MM.1S (cell line): ENCODE data around the gene SARNP.

Experiments used
- DNase-seq: peaks from one replicate; pipeline ENCODE4 v3.0.0-alpha.2; 2015
- H2AFZ ChIP-seq: fragments of 300-600 bp; sonication (generic); 2 replicates; pipeline ENCODE4 v1.6.0; 2016; ENCODE audit warnings: antibody characterized with exemption, low read length
- H3F3A ChIP-seq: fragments of 300-600 bp; sonication (generic); 2 replicates; pipeline ENCODE4 v1.6.1; 2016; ENCODE audit warnings: mild to moderate bottlenecking, antibody characterized with exemption, low read length, moderate library complexity, mixed read lengths; ENCODE audit not compliant: insufficient read depth
- H3K27ac ChIP-seq: fragments of 300-600 bp; sonication (generic); 2 replicates; pipeline ENCODE4 v1.5.1; 2016; ENCODE audit warnings: mild to moderate bottlenecking, low read length
- H3K27me3 ChIP-seq: fragments of 300-600 bp; sonication (generic); replicated peaks from 2 replicates; pipeline ENCODE4 v1.6.0; 2016; ENCODE audit warnings: low read length; ENCODE audit not compliant: insufficient read depth
- H3K36me3 ChIP-seq: fragments of 300-600 bp; sonication (generic); replicated peaks from 2 replicates; pipeline ENCODE4 v1.6.1; 2016; ENCODE audit warnings: mild to moderate bottlenecking, low read length, mixed read lengths; ENCODE audit not compliant: insufficient read depth
- H3K4me1 ChIP-seq: fragments of 300-600 bp; sonication (generic); 2 replicates; pipeline ENCODE4 v1.6.1; 2016; ENCODE audit warnings: low read length, mixed read lengths
- H3K4me2 ChIP-seq: fragments of 300-600 bp; sonication (generic); 2 replicates; pipeline ENCODE4 v1.6.0; 2016; ENCODE audit warnings: low read depth, low read length
- H3K4me3 ChIP-seq: fragments of 300-600 bp; sonication (generic); 2 replicates; pipeline ENCODE4 v1.5.1; 2016; ENCODE audit warnings: low read length, mixed read lengths
- H3K79me2 ChIP-seq: fragments of 300-600 bp; sonication (generic); 2 replicates; pipeline ENCODE4 v1.6.1; 2016; ENCODE audit warnings: mixed run types, low read length, mixed read lengths
- H3K9ac ChIP-seq: fragments of 300-600 bp; sonication (generic); 2 replicates; pipeline ENCODE4 v1.6.1; 2016; ENCODE audit warnings: low read length, mixed read lengths
- H3K9me2 ChIP-seq: fragments of 300-600 bp; sonication (generic); replicated peaks from 2 replicates; pipeline ENCODE4 v1.6.1; 2016; ENCODE audit warnings: mild to moderate bottlenecking, low read length, mixed read lengths; ENCODE audit not compliant: insufficient read depth
- H3K9me3 ChIP-seq: fragments of 300-600 bp; sonication (generic); replicated peaks from 2 replicates; pipeline ENCODE4 v1.6.1; 2016; ENCODE audit warnings: mild to moderate bottlenecking, low read length, mixed read lengths; ENCODE audit not compliant: insufficient read depth
- H4K20me1 ChIP-seq: fragments of 300-600 bp; sonication (generic); 2 replicates; pipeline ENCODE4 v1.6.1; 2016; ENCODE audit warnings: mild to moderate bottlenecking, low read length, moderate library complexity, mixed read lengths; ENCODE audit not compliant: insufficient read depth
- EZH2 ChIP-seq: fragments of 300-600 bp; sonication (generic); optimal IDR thresholded peaks from 2 replicates; pipeline ENCODE3; 2017; ENCODE audit warnings: low read depth, mild to moderate bottlenecking, antibody characterized with exemption, low read length, mixed read lengths
- EZH2phosphoT487 ChIP-seq: fragments of 300-600 bp; sonication (generic); IDR thresholded peaks from 2 replicates; pipeline ENCODE4 v1.6.1; 2018; ENCODE audit warnings: antibody characterized with exemption, low read length
- TF ChIP-seq, protein P1 (sequence below): fragments of 300-600 bp; sonication (generic); IDR thresholded peaks from 2 replicates; pipeline ENCODE4 v1.5.1; 2016; ENCODE audit warnings: antibody characterized with exemption, low read length, mixed read lengths

SARNP gene

DNA sequence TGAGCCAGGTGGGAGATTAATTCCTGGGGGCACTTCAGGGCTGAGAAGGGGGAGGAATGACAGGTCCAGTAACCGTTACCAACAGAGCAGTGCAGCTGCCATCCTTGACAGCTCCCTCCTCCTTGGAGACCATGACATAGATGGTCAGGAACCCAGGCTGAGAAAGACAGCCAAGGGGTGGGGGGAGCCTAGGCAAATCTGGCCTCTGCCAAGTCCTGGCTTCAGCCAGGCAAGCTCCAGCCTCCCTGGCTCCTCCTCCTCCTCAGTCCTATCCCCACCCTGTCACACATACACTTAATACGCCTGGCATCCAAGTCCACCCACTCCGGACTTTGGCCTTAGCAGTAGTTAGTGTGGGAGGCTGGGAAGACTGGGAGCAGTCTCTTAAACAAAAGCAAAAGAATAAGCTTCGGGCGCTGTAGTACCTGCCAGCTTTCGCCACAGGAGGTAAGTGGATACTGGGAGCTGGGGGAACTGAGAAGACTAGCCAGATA lies 97.4 kb downstream of the SARNP start, which contains the start of gene RDH5:
Gene RDH5, plus strand, starts transcription at position 323 of the 494 bp plus-strand sequence. CDS start 792 bp downstream, outside the sequence.
- peaks cover 15% of the 10 kb centered on the region for H3K4me1 ChIP-seq
- H3K9ac ChIP-seq: no peak within 1 kb of the TSS

DNA sequence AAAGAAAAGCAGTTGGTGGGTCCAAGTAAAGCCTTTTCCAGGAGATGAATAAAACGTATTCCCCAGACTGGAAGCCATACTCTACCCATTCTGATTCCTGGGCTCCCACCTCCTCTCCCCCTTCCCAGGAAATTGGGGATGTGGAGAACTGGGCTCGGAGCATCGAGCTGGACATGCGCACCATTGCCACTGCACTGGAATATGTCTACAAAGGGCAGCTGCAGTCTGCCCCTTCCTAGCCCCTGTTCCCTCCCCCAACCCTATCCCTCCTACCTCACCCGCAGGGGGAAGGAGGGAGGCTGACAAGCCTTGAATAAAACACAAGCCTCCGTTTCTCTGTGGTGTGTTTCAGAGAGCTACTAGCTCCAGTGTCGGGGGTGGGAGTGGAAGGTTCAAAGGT lies 98.2 kb downstream of the SARNP start:
- Histone ChIP-seq H4K20me1 (no peaks in the 10 kb centered on the region), H3K9ac (no peak overlapping the region), H3K4me1 (peaks cover 16% of the 10 kb centered on the region), H3K9me3 (no peaks in the 10 kb centered on the region), H3K79me2 (peaks cover 21% of the 10 kb centered on the region), H2AFZ (no peak overlapping the region), H3K36me3 (no peaks in the 10 kb centered on the region), H3K4me2 (no peak overlapping the region), H3K9me2 (no peaks in the 10 kb centered on the region), H3K27ac (no peak overlapping the region), H3K4me3 (no peak overlapping the region), H3F3A (peaks cover 10% of the 10 kb centered on the region; the same call in 1 of the 2 replicates), H3K27me3 (no peaks in the 10 kb centered on the region)
- DNase-seq: no peak
- TF ChIP-seq, protein P1, sequence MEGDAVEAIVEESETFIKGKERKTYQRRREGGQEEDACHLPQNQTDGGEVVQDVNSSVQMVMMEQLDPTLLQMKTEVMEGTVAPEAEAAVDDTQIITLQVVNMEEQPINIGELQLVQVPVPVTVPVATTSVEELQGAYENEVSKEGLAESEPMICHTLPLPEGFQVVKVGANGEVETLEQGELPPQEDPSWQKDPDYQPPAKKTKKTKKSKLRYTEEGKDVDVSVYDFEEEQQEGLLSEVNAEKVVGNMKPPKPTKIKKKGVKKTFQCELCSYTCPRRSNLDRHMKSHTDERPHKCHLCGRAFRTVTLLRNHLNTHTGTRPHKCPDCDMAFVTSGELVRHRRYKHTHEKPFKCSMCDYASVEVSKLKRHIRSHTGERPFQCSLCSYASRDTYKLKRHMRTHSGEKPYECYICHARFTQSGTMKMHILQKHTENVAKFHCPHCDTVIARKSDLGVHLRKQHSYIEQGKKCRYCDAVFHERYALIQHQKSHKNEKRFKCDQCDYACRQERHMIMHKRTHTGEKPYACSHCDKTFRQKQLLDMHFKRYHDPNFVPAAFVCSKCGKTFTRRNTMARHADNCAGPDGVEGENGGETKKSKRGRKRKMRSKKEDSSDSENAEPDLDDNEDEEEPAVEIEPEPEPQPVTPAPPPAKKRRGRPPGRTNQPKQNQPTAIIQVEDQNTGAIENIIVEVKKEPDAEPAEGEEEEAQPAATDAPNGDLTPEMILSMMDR: no peak
- TF ChIP-seq EZH2phosphoT487 (no peak), EZH2 (no peak)

More for the DNA sequence above, 97.4 kb downstream of the SARNP start, which contains the start of gene RDH5:
- peaks cover 10% of the 10 kb centered on the region; the same call in 1 of the 2 replicates for H3F3A ChIP-seq
- H3K27ac ChIP-seq: no peak within 1 kb of the TSS
- no peaks in the 10 kb centered on the region for H3K9me3 ChIP-seq
- peaks cover 21% of the 10 kb centered on the region for H3K79me2 ChIP-seq
- H3K4me2 ChIP-seq: no peak within 1 kb of the TSS
- no peak for DNase-seq
- H3K36me3 ChIP-seq: no peaks in the 10 kb centered on the region
- no peaks in the 10 kb centered on the region for H3K9me2 ChIP-seq
- TF ChIP-seq, protein P1: no peak
- no peak for TF ChIP-seq EZH2phosphoT487
- no peak for TF ChIP-seq EZH2
- H2AFZ ChIP-seq: no peak within 1 kb of the TSS
- no peaks in the 10 kb centered on the region for H4K20me1 ChIP-seq
- H3K4me3 ChIP-seq: no peak within 1 kb of the TSS
- H3K27me3 ChIP-seq: no peaks in the 10 kb centered on the region

DNA sequence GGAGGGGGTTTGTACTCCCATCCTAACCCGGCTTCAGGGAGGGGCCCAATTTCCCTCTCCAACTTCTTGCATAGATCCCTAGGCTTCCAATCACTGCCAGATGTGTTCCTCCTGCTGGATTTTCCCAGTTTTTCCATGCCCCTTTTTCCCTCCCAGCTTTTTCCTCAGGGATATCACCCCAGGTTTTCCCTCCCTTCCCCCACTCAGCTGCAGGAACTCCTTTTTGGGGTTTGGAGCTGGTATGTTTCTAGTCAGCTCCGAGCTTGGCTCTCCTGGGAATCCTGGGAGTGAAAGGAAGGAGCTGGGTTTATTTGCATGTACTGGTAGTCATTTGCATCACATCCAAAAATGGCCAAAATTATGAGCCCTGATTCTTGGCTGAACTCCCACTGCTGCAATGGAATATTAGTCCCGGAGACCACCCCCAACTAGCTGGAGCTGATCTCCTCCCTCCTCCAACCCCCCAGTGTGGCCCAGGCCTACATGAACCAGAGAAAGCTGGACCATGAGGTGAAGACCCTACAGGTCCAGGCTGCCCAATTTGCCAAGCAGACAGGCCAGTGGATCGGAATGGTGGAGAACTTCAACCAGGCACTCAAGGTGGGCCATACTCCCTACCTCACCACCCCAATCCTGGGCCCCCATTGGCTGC lies 98.8 kb downstream of the SARNP start:
- Histone ChIP-seq H4K20me1 (no peaks in the 10 kb centered on the region), H3K27me3 (peaks cover 1% of the 10 kb centered on the region; the same call in 1 of the 2 replicates), H3K4me3 (no peak overlapping the region), H2AFZ (no peak overlapping the region), H3K27ac (no peak overlapping the region), H3F3A (peaks cover 10% of the 10 kb centered on the region; the same call in 1 of the 2 replicates), H3K9me3 (no peaks in the 10 kb centered on the region), H3K36me3 (no peaks in the 10 kb centered on the region), H3K79me2 (peaks cover 21% of the 10 kb centered on the region), H3K9ac (no peak overlapping the region), H3K4me1 (peaks cover 16% of the 10 kb centered on the region), H3K9me2 (no peaks in the 10 kb centered on the region), H3K4me2 (no peak overlapping the region)
- TF ChIP-seq, protein P1: no peak
- TF ChIP-seq EZH2 (no peak), EZH2phosphoT487 (no peak)
- no peak for DNase-seq
